Measurements from ENCODE around the gene ANKRA2. TPM values are rescaled to one million over a fixed set of nuclear protein-coding genes. Genes with fewer than 3 reads are reported as not detected.

The ANKRA2 gene
- total and polyA plus RNA-seq, 10 of the 15 experiments (the other 5 are each of a cell fraction or from before 2014, with no cell fraction given) = 12.3 to 47.1 (median 21.9) TPM

DNA sequence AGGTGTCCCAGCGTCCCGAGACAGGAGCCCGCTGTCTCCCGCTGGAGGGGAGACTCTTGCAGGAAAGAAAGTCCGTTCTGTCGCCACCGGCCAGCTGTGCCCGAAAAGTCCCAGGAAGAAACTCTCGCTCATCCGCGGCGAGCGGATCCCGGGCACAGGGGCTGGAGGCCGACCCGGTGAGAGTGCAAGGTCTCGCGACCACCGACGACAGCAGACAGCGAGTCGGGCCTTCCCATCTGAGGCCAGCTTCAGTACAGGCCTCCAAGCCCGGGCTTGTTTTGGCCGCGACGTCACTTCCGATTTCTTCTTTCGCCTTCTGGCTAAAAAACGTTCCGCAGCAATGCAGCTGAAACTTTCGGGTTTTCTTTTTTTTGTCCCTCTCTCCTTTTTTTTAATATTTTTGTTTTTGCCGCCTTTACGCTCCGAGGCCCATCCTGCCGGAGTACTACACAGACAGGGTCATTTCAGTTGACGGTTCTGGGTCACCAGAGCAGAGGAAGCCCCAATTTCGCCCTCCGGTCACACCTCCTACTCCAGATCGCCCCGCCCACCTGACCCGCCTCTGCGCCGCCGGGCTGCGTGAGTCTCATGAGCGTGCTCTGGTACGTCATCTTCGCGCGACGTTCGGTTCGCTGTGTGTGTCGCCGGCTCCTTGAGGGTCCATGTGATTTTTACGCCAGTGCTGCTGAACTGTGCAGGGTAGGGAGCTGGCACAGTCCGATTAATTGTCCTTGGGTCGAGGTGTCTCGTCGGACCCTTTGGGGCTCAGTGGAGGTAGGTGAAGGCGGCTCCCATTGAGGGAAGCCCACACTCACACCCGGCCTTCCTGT, at the start of gene ANKRA2, which contains the start of gene UTP15 (continued):
- TF ChIP-seq, protein P1, sequence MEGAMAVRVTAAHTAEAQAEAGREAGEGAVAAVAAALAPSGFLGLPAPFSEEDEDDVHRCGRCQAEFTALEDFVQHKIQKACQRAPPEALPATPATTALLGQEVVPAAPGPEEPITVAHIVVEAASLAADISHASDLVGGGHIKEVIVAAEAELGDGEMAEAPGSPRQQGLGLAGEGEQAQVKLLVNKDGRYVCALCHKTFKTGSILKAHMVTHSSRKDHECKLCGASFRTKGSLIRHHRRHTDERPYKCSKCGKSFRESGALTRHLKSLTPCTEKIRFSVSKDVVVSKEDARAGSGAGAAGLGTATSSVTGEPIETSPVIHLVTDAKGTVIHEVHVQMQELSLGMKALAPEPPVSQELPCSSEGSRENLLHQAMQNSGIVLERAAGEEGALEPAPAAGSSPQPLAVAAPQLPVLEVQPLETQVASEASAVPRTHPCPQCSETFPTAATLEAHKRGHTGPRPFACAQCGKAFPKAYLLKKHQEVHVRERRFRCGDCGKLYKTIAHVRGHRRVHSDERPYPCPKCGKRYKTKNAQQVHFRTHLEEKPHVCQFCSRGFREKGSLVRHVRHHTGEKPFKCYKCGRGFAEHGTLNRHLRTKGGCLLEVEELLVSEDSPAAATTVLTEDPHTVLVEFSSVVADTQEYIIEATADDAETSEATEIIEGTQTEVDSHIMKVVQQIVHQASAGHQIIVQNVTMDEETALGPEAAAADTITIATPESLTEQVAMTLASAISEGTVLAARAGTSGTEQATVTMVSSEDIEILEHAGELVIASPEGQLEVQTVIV (IDR thresholded peaks at IDR 0.05; ENCODE audit: borderline replicate concordance, partially characterized antibody) = peak; percentile 67
- TF ChIP-seq CREB1 (IDR thresholded peaks at IDR 0.05; ENCODE audit: low read depth) (peak; percentile 99), NFYA (IDR thresholded peaks at IDR 0.05; ENCODE audit: borderline replicate concordance, low read depth, low read length) (no peak), DPF2 (IDR thresholded peaks at IDR 0.05) (peak; percentile 24), FOXK2 (IDR thresholded peaks at IDR 0.05) (peak; percentile 68; the same call in 1 of the 2 replicates), TBL1XR1 (IDR thresholded peaks at IDR 0.05; ENCODE audit: low read depth, low read length) (0 out of 2 replicates have a peak, but pooled peaks have one; percentile 15), CEBPB (IDR thresholded peaks at IDR 0.05; ENCODE audit: borderline replicate concordance in 1 of 2, low read depth in 2 of 2, low read length in 2 of 2) (no peak), MXI1 (IDR thresholded peaks at IDR 0.05; ENCODE audit: low read depth, low read length) (peak; percentile 100), ZNF622 (IDR thresholded peaks at IDR 0.05) (no peak), E2F8 (IDR thresholded peaks at IDR 0.05; ENCODE audit: low read depth, partially characterized antibody) (peak; percentile 63), SIN3A (IDR thresholded peaks at IDR 0.05; ENCODE audit: low read depth, low read length) (peak; percentile 94), ZNF274 (IDR thresholded peaks at IDR 0.05; ENCODE audit: insufficient read depth, insufficient read length) (no peak), KAT2A (conservative IDR thresholded peaks at IDR 0.05; ENCODE audit: control insufficient read depth, low read depth, low read length) (no peak), EGR1 (IDR thresholded peaks at IDR 0.05; ENCODE audit: borderline replicate concordance in 1 of 2, low read depth in 2 of 2, low read length in 2 of 2) (peak in 1 of 2 experiments; percentile 38; a peak in 1 of 3 replicates), GABPA (IDR thresholded peaks at IDR 0.05; ENCODE audit: low read depth) (peak; percentile 83)
- TF ChIP-seq, protein P2, sequence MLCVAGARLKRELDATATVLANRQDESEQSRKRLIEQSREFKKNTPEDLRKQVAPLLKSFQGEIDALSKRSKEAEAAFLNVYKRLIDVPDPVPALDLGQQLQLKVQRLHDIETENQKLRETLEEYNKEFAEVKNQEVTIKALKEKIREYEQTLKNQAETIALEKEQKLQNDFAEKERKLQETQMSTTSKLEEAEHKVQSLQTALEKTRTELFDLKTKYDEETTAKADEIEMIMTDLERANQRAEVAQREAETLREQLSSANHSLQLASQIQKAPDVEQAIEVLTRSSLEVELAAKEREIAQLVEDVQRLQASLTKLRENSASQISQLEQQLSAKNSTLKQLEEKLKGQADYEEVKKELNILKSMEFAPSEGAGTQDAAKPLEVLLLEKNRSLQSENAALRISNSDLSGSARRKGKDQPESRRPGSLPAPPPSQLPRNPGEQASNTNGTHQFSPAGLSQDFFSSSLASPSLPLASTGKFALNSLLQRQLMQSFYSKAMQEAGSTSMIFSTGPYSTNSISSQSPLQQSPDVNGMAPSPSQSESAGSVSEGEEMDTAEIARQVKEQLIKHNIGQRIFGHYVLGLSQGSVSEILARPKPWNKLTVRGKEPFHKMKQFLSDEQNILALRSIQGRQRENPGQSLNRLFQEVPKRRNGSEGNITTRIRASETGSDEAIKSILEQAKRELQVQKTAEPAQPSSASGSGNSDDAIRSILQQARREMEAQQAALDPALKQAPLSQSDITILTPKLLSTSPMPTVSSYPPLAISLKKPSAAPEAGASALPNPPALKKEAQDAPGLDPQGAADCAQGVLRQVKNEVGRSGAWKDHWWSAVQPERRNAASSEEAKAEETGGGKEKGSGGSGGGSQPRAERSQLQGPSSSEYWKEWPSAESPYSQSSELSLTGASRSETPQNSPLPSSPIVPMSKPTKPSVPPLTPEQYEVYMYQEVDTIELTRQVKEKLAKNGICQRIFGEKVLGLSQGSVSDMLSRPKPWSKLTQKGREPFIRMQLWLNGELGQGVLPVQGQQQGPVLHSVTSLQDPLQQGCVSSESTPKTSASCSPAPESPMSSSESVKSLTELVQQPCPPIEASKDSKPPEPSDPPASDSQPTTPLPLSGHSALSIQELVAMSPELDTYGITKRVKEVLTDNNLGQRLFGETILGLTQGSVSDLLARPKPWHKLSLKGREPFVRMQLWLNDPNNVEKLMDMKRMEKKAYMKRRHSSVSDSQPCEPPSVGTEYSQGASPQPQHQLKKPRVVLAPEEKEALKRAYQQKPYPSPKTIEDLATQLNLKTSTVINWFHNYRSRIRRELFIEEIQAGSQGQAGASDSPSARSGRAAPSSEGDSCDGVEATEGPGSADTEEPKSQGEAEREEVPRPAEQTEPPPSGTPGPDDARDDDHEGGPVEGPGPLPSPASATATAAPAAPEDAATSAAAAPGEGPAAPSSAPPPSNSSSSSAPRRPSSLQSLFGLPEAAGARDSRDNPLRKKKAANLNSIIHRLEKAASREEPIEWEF (IDR thresholded peaks at IDR 0.05; ENCODE audit: insufficient replicate concordance, low read depth, low read length) = no peak
- TF ChIP-seq, protein P3, sequence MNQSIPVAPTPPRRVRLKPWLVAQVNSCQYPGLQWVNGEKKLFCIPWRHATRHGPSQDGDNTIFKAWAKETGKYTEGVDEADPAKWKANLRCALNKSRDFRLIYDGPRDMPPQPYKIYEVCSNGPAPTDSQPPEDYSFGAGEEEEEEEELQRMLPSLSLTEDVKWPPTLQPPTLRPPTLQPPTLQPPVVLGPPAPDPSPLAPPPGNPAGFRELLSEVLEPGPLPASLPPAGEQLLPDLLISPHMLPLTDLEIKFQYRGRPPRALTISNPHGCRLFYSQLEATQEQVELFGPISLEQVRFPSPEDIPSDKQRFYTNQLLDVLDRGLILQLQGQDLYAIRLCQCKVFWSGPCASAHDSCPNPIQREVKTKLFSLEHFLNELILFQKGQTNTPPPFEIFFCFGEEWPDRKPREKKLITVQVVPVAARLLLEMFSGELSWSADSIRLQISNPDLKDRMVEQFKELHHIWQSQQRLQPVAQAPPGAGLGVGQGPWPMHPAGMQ (IDR thresholded peaks at IDR 0.05; ENCODE audit: borderline replicate concordance) = no peak
